SH-SY5Y (cell line): ENCODE results near the gene PIK3R4.

Experiments
- GATA2 ChIP-seq: IDR thresholded peaks from 2 replicates; pipeline ENCODE4 v1.6.1; 2011; ENCODE audit warnings: mild to moderate bottlenecking, low read depth, low read length
- GATA3 ChIP-seq: IDR thresholded peaks from 2 replicates; pipeline ENCODE4 v1.6.1; 2011; ENCODE audit warnings: low read depth, mild to moderate bottlenecking, low read length, moderate library complexity

Gene PIK3R4

GRCh38 chr3:130686833-130687232, 59.8 kb downstream of the PIK3R4 start:
- TF ChIP-seq GATA2: no peak
- TF ChIP-seq GATA3: no peak

DNA sequence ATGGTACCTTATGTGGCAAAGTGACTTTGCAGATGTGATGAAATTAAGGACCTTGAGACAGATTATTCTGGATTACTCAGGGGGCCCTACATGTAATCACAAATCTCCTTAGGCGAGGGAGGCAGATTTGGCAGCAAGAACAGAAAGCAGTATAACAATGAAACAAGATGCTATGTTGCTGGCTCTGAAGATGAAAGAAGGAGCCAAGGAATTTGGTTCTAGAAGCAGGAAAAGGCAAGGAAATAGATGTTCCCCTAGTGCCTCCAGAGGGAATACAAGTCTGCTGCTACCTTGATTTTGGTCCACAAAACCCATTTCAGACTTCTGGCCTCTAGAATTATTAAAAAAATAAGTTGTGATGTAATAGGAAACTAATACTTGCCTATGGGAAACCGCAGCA, 64.5 kb downstream of the PIK3R4 start:
- TF ChIP-seq GATA3 (no peak), GATA2 (no peak)

GRCh38 chr3:130679218-130679617, 67.4 kb downstream of the PIK3R4 start:
- no peak for TF ChIP-seq GATA3
- TF ChIP-seq GATA2: no peak

GRCh38 chr3:130677343-130677742, 69.3 kb downstream of the PIK3R4 start:
- no peak for TF ChIP-seq GATA3

DNA sequence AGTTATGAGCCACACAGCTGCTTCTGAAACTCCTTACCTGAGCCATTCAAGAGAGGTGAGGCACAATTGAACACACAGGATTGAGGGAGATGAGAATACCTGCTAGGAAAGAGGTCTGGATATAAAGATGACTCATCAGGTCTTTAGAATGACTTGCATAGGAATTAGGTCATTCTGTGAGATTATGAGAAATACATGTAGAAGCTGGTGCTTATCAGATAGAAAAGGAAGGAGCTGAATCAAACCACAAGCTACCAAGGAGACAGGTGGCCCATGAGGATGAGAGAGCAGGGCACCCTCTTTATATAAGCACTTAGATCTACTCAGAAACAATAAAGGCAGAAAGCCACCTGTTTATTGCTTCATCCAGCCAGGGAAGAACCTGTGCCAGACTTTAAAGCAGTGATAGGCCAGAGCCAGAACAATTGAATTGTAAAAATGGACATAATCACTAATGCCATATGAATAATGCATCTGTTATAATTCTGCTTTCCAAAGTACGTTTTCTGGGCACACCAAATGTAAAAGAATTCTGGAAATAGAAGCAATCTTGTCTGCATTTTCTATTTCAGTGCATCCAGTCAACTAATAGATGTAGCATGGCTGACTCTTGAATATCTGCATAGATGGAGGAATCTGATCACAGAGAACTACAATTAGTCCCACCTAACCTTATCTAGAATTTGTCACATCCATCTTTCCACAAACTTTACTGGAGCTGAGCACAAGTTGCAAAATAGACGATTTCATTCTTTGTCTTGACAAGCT, 74.9 kb downstream of the PIK3R4 start:
- TF ChIP-seq GATA3: no peak
- no peak for TF ChIP-seq GATA2

DNA sequence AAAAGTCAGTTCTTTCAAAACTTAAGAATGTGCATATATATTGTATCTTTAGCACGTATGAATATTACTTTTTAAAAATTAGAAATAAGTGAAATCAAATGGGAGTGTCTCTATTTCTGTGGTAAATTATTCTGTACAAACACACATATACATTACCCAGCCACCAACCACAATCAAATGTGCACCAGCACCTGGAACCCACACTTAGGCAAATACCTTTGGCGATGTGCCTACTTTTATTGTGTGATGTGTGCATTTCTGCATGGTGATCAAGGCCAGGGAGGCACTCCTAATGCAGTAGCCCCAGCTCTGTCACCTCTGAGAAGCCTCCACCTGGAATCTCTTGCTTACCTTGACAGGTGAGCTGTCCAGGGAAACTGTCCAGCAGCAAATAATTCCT, 76.9 kb downstream of the PIK3R4 start:
- no peak for TF ChIP-seq GATA2

DNA sequence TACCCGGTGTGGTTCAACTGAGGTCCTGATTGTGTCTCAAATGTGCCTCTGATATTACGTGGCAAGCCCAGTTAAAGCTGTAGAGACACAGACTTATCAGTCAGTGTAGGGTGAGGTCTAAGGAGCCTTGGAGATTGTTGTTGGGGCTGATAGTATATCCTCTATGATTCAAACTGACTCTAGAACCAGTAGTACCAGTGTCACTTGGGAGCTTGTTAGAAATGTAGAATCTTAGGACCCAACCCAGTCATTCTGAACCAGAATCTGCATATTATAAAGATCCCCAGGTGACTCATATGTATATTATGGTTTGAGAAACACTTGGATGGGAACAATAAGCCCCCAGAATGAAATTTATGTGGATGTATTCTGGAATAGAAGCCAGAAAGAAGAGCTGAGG, 83.5 kb downstream of the PIK3R4 start:
- TF ChIP-seq GATA3 (no peak), GATA2 (no peak)

DNA sequence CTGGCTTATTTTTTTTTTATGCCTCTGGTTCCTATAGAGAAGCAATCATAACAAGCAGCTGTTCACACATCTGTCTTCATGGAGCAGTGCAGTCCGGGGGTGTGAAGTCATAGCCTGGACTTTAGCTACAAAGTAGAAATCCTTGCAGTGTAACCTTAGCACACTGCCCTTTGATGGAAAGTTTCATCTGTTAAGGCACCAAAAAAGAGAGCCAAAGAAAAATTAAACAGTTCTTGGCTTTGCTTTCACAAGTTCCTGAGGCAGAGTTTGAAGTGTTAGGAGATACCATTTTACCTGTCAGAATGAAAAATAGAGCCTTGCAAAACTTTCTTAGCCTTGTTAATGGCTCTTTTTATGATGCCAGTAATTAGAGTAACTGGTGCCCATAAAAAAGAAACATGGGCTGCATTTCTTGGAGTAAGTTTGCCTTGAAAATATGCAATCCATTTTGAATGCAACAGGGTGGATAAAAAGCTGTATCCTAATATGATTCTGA, 84.1 kb downstream of the PIK3R4 start:
- TF ChIP-seq GATA3: no peak
- TF ChIP-seq GATA2: no peak

- no peak for TF ChIP-seq GATA3
- TF ChIP-seq GATA2: no peak
Observed at GRCh38 chr3:130661140-130661891, 85.3 kb downstream of the PIK3R4 start.

DNA sequence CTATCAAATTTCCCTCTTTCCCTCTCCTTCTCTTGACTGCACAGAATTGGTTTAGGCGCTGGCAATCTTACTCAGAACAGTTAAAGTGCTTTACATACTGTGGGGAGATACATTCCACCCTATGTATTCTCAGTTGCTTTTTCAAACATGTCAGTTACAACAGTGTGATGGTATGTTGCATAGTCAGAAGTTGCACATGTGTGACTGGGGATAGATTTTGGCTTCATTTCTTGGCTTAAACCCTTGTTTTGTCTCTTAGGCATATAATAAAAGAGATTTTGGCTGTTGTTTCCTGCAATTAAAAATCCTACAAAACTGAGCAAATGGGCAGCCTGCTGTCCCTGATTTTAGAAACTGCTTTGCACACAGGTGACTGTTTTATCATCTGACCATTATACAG, 86.7 kb downstream of the PIK3R4 start:
- TF ChIP-seq GATA2 (no peak), GATA3 (no peak)

GRCh38 chr3:130658678-130659077, 88.0 kb downstream of the PIK3R4 start:
- no peak for TF ChIP-seq GATA3
- no peak for TF ChIP-seq GATA2

DNA sequence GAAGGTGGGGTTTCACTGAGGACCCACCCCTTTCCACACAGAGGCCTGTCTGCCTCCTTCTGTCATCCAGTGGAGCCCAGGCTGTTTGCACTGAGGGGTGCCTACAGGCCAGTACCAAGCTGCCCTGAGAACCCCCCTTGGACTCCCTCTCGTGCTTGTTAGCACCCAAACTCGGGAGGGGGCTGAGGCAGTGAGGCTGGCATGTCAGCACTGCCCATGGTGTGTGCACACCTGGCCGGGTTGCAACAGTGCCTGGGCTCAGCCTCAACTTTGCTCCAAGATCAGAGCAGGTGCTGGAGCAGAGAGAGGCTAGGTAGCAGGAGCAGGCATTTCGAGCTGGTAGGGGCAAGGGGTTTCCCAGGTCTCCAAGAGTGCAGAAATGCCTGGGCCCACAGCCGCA, 90.0 kb downstream of the PIK3R4 start:
- TF ChIP-seq GATA3 (no peak), GATA2 (no peak)

DNA sequence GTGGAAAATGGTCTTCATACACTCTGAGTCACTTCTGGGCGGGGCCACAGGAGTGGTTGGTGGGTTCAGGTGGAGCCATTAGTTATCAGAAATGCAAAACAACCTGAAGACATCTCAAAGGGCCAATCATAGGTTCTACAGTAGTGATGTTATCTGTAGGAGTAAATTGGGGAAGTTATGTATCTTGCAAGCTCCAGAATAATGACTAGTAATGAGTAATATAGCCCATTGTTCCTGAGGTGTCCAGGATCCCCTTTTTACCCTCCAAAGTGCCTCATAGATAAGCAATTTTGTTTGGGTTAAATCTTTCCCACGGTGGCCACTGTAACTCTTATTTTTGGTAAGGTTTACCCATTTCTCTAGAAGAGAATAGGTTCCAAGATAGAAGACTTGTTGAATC, 91.7 kb downstream of the PIK3R4 start:
- no peak for TF ChIP-seq GATA2
- TF ChIP-seq GATA3: no peak

- no peak for TF ChIP-seq GATA3
- no peak for TF ChIP-seq GATA2
Observed at GRCh38 chr3:130654091-130654490, 92.5 kb downstream of the PIK3R4 start.

DNA sequence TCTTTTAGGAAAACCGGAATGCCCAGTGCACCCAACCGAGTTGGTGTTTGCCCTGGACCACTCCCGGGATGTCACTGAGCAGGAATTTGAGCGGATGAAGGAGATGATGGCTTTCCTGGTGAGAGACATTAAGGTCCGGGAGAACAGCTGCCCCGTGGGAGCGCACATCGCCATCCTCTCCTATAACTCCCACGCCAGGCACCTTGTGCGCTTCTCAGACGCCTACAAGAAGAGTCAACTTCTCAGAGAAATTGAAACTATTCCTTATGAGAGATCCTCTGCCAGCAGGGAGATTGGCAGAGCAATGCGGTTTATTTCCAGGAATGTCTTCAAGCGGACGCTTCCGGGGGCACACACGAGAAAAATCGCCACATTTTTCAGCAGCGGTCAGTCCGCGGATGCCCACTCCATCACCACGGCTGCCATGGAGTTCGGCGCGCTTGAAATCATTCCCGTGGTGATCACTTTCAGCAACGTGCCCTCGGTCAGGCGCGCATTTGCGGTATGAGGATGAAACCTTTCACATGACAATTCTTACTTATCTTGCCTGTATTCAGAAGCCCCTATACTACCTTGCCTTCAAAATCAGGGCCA, 97.5 kb downstream of the PIK3R4 start:
- TF ChIP-seq GATA2: no peak
- TF ChIP-seq GATA3: no peak

DNA sequence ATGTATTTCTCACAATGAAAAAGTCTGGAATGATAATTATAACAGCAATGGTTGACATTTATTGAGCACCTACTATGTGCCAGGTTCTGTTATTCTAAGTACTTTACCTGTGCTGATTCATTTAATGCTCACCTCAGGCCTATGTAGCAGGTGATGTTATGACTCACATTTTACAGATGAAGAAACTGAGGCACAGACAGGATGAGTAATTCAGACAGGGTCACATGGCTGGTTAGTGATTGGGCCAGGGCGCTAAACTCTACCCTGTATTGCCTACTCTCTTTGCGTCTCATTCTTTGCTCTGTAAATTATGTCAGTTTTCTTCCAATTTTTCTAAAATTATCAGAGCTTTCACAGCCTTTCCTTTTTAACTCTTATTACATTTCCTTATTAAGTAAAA, 98.3 kb downstream of the PIK3R4 start:
- TF ChIP-seq GATA3: no peak
- no peak for TF ChIP-seq GATA2
